Caco-2 (cell line): ENCODE measurements around the gene AP2M1. TPM values are rescaled to one million over a fixed set of nuclear protein-coding genes. Genes with fewer than 3 reads are reported as not detected.

Experiments
- BruUV-seq: library from RNA; stranded (reverse); fragments of 400-500 nt; replicated peaks from 2 replicates; lab custom pipeline; 2021; lab: Mats Ljungman, UMichigan
- CTCF ChIA-PET: fragments of 300-600 bp; sonication (Branson Sonifier 250); formaldehyde crosslinking; loops from one replicate; lab custom pipeline; 2022; ENCODE audit warnings: antibody characterized with exemption; lab: Charles Lee
- POLR2A ChIA-PET: fragments of 300-600 bp; sonication (Branson Sonifier 250); formaldehyde crosslinking; loops from one replicate; lab custom pipeline; 2022; ENCODE audit warnings: antibody characterized with exemption; lab: Charles Lee
- DNase-seq, 2 experiments: peaks; one replicate each; pipeline versions ENCODE4 v3.0.0 to v3.0.0-alpha.2; 2020 to 2022
- H3K27me3 ChIP-seq: replicated peaks from 2 replicates; pipeline ENCODE4 v1.6.0; 2011; ENCODE audit warnings: low read length; ENCODE audit not compliant: control insufficient read depth, insufficient read depth
- H3K36me3 ChIP-seq: 2 replicates; pipeline ENCODE4 v1.5.1; 2011; ENCODE audit warnings: low read length; ENCODE audit not compliant: control insufficient read depth, insufficient read depth
- H3K4me1 ChIP-seq: fragments of 250-450 bp; sonication (Bioruptor Pico); 2 replicates; pipeline ENCODE4 v1.5.1; 2020; ENCODE audit warnings: mild to moderate bottlenecking
- H3K4me3 ChIP-seq: 2 replicates; pipeline ENCODE4 v1.5.1; 2011; ENCODE audit warnings: low read depth, mild to moderate bottlenecking, control low read depth, low read length
- H3K9me3 ChIP-seq: fragments of 250-450 bp; sonication (Bioruptor Pico); 2 replicates; pipeline ENCODE4 v1.5.1; 2020; ENCODE audit warnings: mild to moderate bottlenecking, moderate library complexity
- H3K27ac Mint-ChIP-seq: one replicate; pipeline ENCODE4 v1.8.0; 2022; ENCODE audit warnings: mixed read lengths; ENCODE audit not compliant: unreplicated experiment
- H3K27me3 Mint-ChIP-seq: one replicate; pipeline ENCODE4 v1.8.0; 2022; ENCODE audit warnings: mixed read lengths; ENCODE audit not compliant: insufficient read depth, unreplicated experiment
- H3K36me3 Mint-ChIP-seq: one replicate; pipeline ENCODE4 v1.8.0; 2022; ENCODE audit warnings: mild to moderate bottlenecking, mixed read lengths; ENCODE audit not compliant: insufficient read depth, unreplicated experiment
- H3K4me1 Mint-ChIP-seq: one replicate; pipeline ENCODE4 v1.8.0; 2022; ENCODE audit warnings: low read depth, mixed read lengths; ENCODE audit not compliant: unreplicated experiment
- H3K4me3 Mint-ChIP-seq: one replicate; pipeline ENCODE4 v1.8.0; 2022; ENCODE audit warnings: mild to moderate bottlenecking, moderate library complexity, mixed read lengths; ENCODE audit not compliant: unreplicated experiment
- H3K9me3 Mint-ChIP-seq: one replicate; pipeline ENCODE4 v1.8.0; 2022; ENCODE audit warnings: mixed read lengths; ENCODE audit not compliant: unreplicated experiment
- intact Hi-C: fragments of 100-400 bp; cut with micrococcal nuclease; formaldehyde crosslinking; loops from one replicate; pipeline ENCODE4 v1.10.0; 2022; ENCODE audit not compliant: unreplicated experiment
- total RNA-seq: library from RNA; stranded (reverse); gene quantifications from 2 replicates; pipeline ENCODE4 v1.2.3, GENCODE V29; 2022
- TF ChIP-seq, protein P1 (sequence below), 2 experiments: fragments of 200-600 bp in 1 of 2; IDR thresholded peaks; 1 replicate in 1 of 2; 2 replicates in 1 of 2; pipeline versions ENCODE4 v1.5.1 to v1.8.0; 2011 to 2022; ENCODE audit warnings: antibody characterized with exemption in 1 of 2, control low read depth in 1 of 2, inconsistent platforms in 1 of 2, low read depth in 1 of 2, low read length in 1 of 2, mild to moderate bottlenecking in 1 of 2, moderate library complexity in 1 of 2; ENCODE audit not compliant: insufficient read depth in 1 of 2, severe bottlenecking in 1 of 2, unreplicated experiment in 1 of 2

AP2M1 gene
- total RNA-seq, 1 experiment from 2014 or later, result 214 TPM

DNA sequence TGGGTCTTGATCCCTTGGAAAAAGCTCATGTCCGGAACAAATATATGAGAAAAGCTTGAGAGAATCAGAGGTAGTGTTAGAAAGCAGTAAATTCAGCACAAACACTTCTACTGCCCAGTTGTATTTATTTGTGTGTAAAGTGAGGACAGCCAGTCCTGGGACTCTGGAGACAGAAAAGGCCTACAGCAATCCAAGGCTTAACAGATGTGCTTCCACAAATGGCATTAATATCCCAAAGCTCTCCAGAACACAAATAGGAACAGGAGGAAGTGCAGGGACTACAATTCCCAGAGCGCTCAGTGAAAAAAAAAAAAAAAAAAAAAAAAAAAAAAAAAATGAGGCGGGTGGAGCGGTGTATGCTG is 390 bp upstream of the AP2M1 start:
- Mint-ChIP-seq H3K36me3 (peaks cover 35% of the 10 kb centered on the region), H3K27me3 (no peaks in the 10 kb centered on the region), H3K9me3 (no peaks in the 10 kb centered on the region), H3K27ac (peak overlapping the region; percentile 94), H3K4me3 (peak overlapping the region; percentile 97), H3K4me1 (peaks cover 7% of the 10 kb centered on the region)
- BruUV-seq, result no TSS peak
- ChIA-PET POLR2A (interaction anchor here (0.6 to 1.6 kb wide), 2 partner anchors 11 to 608 kb away, joined by 5 to 8 read pairs; partner anchors contain the start of gene ABCF3), CTCF (interaction anchor here (0.6 to 1.5 kb wide), 4 partner anchors 18 to 76 kb away, joined by 3 to 10 read pairs (median 6); partner anchors contain the start of gene EIF2B5)
- DNase-seq, result no peak
- H3K36me3 ChIP-seq, result peaks cover 4% of the 10 kb centered on the region; the same call in 1 of the 2 replicates
- intact Hi-C loops, result loop anchor here (1.0 to 5.0 kb wide), 4 partner anchors 11 to 125 kb away; partner anchors contain the start of gene PSMD2
- H3K9me3 ChIP-seq, result no peaks in the 10 kb centered on the region
- H3K4me1 ChIP-seq, result peaks cover 19% of the 10 kb centered on the region
- no peaks in the 10 kb centered on the region for H3K27me3 ChIP-seq
- TF ChIP-seq, protein P1, sequence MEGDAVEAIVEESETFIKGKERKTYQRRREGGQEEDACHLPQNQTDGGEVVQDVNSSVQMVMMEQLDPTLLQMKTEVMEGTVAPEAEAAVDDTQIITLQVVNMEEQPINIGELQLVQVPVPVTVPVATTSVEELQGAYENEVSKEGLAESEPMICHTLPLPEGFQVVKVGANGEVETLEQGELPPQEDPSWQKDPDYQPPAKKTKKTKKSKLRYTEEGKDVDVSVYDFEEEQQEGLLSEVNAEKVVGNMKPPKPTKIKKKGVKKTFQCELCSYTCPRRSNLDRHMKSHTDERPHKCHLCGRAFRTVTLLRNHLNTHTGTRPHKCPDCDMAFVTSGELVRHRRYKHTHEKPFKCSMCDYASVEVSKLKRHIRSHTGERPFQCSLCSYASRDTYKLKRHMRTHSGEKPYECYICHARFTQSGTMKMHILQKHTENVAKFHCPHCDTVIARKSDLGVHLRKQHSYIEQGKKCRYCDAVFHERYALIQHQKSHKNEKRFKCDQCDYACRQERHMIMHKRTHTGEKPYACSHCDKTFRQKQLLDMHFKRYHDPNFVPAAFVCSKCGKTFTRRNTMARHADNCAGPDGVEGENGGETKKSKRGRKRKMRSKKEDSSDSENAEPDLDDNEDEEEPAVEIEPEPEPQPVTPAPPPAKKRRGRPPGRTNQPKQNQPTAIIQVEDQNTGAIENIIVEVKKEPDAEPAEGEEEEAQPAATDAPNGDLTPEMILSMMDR (IDR thresholded peaks at IDR 0.05; ENCODE audit: insufficient read depth in 1 of 2, low read depth in 1 of 2, low read length in 1 of 2, severe bottlenecking in 1 of 2, unreplicated experiment in 1 of 2), result no peak
- no peak overlapping the region for H3K4me3 ChIP-seq

DNA sequence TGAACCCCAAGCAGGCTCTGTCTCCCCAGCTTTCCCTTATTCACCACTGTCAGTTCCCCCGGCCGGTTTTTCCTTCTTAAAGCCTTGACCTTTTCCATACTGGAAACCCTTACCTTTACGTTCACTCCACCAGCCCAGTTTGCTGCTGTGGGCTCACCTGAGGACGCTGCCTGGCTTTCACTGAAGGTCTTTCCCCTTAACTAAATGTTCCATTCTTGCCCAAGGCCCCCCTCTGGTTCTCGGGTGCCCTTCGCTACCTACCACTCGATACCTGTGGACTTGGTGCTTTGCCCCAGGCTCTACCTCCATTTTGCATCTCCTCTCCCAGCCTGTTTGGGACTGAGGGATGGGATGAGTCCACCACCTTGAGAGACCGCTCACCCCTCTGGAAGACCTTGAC is 851 bp downstream of the AP2M1 start:
- Mint-ChIP-seq H3K36me3 (peaks cover 33% of the 10 kb centered on the region), H3K9me3 (no peaks in the 10 kb centered on the region), H3K4me1 (peaks cover 7% of the 10 kb centered on the region), H3K27me3 (no peaks in the 10 kb centered on the region), H3K27ac (peak overlapping the region; percentile 94), H3K4me3 (peak overlapping the region; percentile 97)
- no peak for DNase-seq
- TF ChIP-seq, protein P1 (IDR thresholded peaks at IDR 0.05; ENCODE audit: insufficient read depth in 1 of 2, low read depth in 1 of 2, low read length in 1 of 2, severe bottlenecking in 1 of 2, unreplicated experiment in 1 of 2), result no peak
- Histone ChIP-seq H3K36me3 (peaks cover 6% of the 10 kb centered on the region), H3K4me1 (peaks cover 19% of the 10 kb centered on the region), H3K27me3 (no peaks in the 10 kb centered on the region), H3K9me3 (no peaks in the 10 kb centered on the region), H3K4me3 (peak overlapping the region; percentile 88)
- intact Hi-C loops, result loop anchor here (2.0 kb wide), 1 partner anchor 123 kb away; the partner anchor contains the start of gene PSMD2
- CTCF ChIA-PET, result interaction anchor here (1.5 kb wide), 1 partner anchor 19 kb away, joined by 3 read pairs; no protein-coding TSS in a partner anchor
- no TSS peak for BruUV-seq
- POLR2A ChIA-PET, result interaction anchor here (1.6 kb wide), 1 partner anchor 10 kb away, joined by 8 read pairs; the partner anchor contains the start of gene ABCF3

DNA sequence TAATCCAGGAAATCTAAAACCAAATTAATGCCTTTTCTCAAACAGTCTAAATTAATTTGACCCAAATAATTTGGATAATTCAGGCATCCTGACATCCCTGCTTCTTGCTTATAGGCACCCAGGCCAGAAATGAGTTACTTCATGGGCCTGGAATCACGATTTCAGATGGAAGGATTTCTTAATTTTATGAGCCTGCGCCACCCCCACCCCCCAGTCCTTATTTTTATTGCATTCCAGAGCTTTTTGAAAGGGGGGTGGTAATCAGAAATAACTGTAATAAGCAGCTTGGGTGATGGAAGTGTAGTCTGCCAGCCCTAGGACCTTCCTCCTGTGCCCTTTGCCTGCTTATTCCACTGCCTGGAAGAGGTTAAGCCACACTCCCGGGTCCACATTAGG is 1.3 kb downstream of the AP2M1 start:
- intact Hi-C loops, result loop anchor here (2.0 kb wide), 1 partner anchor 123 kb away; the partner anchor contains the start of gene PSMD2

More for the DNA sequence above, 1.3 kb downstream of the AP2M1 start:
- Mint-ChIP-seq H3K4me1 (peaks cover 7% of the 10 kb centered on the region), H3K9me3 (no peaks in the 10 kb centered on the region), H3K27me3 (no peaks in the 10 kb centered on the region), H3K27ac (peak overlapping the region; percentile 94), H3K4me3 (peak overlapping the region; percentile 97), H3K36me3 (peaks cover 36% of the 10 kb centered on the region)
- peak overlapping the region; percentile 88 for H3K4me3 ChIP-seq
- H3K9me3 ChIP-seq, result no peaks in the 10 kb centered on the region
- H3K4me1 ChIP-seq, result peaks cover 19% of the 10 kb centered on the region
- CTCF ChIA-PET, result no interaction called here
- no peak for DNase-seq
- peaks cover 6% of the 10 kb centered on the region for H3K36me3 ChIP-seq
- TSS peak; percentile 28 for BruUV-seq
- TF ChIP-seq, protein P1 (IDR thresholded peaks at IDR 0.05; ENCODE audit: insufficient read depth in 1 of 2, low read depth in 1 of 2, low read length in 1 of 2, severe bottlenecking in 1 of 2, unreplicated experiment in 1 of 2), result no peak
- POLR2A ChIA-PET, result interaction anchor here (0.6 kb wide), 1 partner anchor 42 kb away, joined by 3 read pairs; no protein-coding TSS in a partner anchor
- H3K27me3 ChIP-seq, result no peaks in the 10 kb centered on the region
